Colonic mucosa (tissue), 4 donors: ENCODE measurements around the gene PRKCA. TPM values are rescaled to one million over a fixed set of nuclear protein-coding genes. Genes with fewer than 3 reads are reported as not detected.

Experiments used
- DNase-seq: peaks from one replicate; pipeline ENCODE4 v3.0.0-alpha.2; 2020
- H3K27ac ChIP-seq: fragments of 200-600 bp; one replicate; pipeline ENCODE4 v1.8.0; 2021
- H3K27me3 ChIP-seq: fragments of 200-600 bp; one replicate; pipeline ENCODE4 v1.8.0; 2021
- H3K36me3 ChIP-seq: fragments of 200-600 bp; one replicate; pipeline ENCODE4 v1.8.0; 2021
- H3K4me1 ChIP-seq: fragments of 200-600 bp; one replicate; pipeline ENCODE4 v1.8.0; 2021; ENCODE audit warnings: mild to moderate bottlenecking
- H3K4me3 ChIP-seq: fragments of 200-600 bp; one replicate; pipeline ENCODE4 v1.8.0; 2021
- H3K9ac ChIP-seq, 2 donors: one replicate each; pipeline ENCODE4 v1.7.0; 2013; ENCODE audit warnings: control low read depth in 2 of 2, low read depth in 2 of 2, low read length in 2 of 2
- H3K9me3 ChIP-seq: fragments of 200-600 bp; one replicate; pipeline ENCODE4 v1.8.0; 2021
- CTCF ChIP-seq: fragments of 200-600 bp; IDR thresholded peaks from one replicate; pipeline ENCODE4 v1.8.0; 2022; ENCODE audit warnings: antibody characterized with exemption, mild to moderate bottlenecking
- intact Hi-C: fragments of 100-400 bp; cut with DNase I; formaldehyde crosslinking; loops from one replicate; pipeline ENCODE4 v1.14.1; 2022
- total RNA-seq, 2 donors: library from RNA; stranded (reverse); fragmentation: NEBNext Ultra II Directional in 1 of 2; extraction: Animal tissue kit (Norgen Biotek cat#: 25700) in 1 of 2; gene quantifications; one replicate each; pipeline ENCODE4 v1.2.1, GENCODE V29; 2021
- donor health status: healthy.
- donor health status: DM: no; HTN: no; CAD: no.
- donor health status: DM: no; HTN: no; CAD: no.

Gene PRKCA
- total RNA-seq, 2 donors from 2014 or later, result 40.0 to 41.8 TPM

- Histone ChIP-seq H3K9me3 (no peaks in the 10 kb centered on the region), H3K4me3 (no peak overlapping the region), H3K27ac (no peak overlapping the region), H3K9ac (no peak overlapping the region), H3K36me3 (no peaks in the 10 kb centered on the region), H3K4me1 (peaks cover 1% of the 10 kb centered on the region), H3K27me3 (no peaks in the 10 kb centered on the region)
- TF ChIP-seq CTCF, result no peak
- intact Hi-C loops, result no loop called here
- DNase-seq, result no peak
These were observed 447.7 kb downstream of the PRKCA start for GRCh38 chr17:66750116-66750515.

- intact Hi-C loops, result no loop called here
- DNase-seq, result no peak
- no peak overlapping the region for H3K27ac ChIP-seq
- TF ChIP-seq CTCF, result no peak
- H3K4me3 ChIP-seq, result no peak overlapping the region
- no peaks in the 10 kb centered on the region for H3K9me3 ChIP-seq
- H3K27me3 ChIP-seq, result no peaks in the 10 kb centered on the region
- peaks cover 3% of the 10 kb centered on the region for H3K4me1 ChIP-seq
- no peaks in the 10 kb centered on the region for H3K36me3 ChIP-seq
- no peak overlapping the region for H3K9ac ChIP-seq
These were observed 448.5 kb downstream of the PRKCA start for GRCh38 chr17:66750781-66751543.

- Histone ChIP-seq H3K27me3 (no peaks in the 10 kb centered on the region), H3K36me3 (no peaks in the 10 kb centered on the region), H3K4me1 (peaks cover 3% of the 10 kb centered on the region), H3K27ac (no peak overlapping the region), H3K9ac (no peak overlapping the region), H3K9me3 (no peaks in the 10 kb centered on the region), H3K4me3 (no peak overlapping the region)
- DNase-seq, result no peak
- no peak for TF ChIP-seq CTCF
- intact Hi-C loops, result no loop called here
These were observed 449.4 kb downstream of the PRKCA start for GRCh38 chr17:66751771-66752170.

- Histone ChIP-seq H3K9me3 (no peaks in the 10 kb centered on the region), H3K27me3 (no peaks in the 10 kb centered on the region), H3K27ac (no peak overlapping the region), H3K4me1 (peaks cover 3% of the 10 kb centered on the region), H3K9ac (no peak overlapping the region), H3K36me3 (no peaks in the 10 kb centered on the region), H3K4me3 (no peak overlapping the region)
- intact Hi-C loops, result no loop called here
- TF ChIP-seq CTCF, result no peak
- no peak for DNase-seq
These were observed 450.0 kb downstream of the PRKCA start for GRCh38 chr17:66752411-66752810.

GRCh38 chr17:66753126-66753920 lies 450.9 kb downstream of the PRKCA start:
- H3K4me1 ChIP-seq, result peaks cover 3% of the 10 kb centered on the region
- no peak overlapping the region for H3K27ac ChIP-seq
- no peak for DNase-seq
- no peak overlapping the region for H3K9ac ChIP-seq
- no peaks in the 10 kb centered on the region for H3K36me3 ChIP-seq
- no peak for TF ChIP-seq CTCF
- H3K9me3 ChIP-seq, result no peaks in the 10 kb centered on the region
- no peak overlapping the region for H3K4me3 ChIP-seq
- no peaks in the 10 kb centered on the region for H3K27me3 ChIP-seq
- intact Hi-C loops, result no loop called here
